ENCODE results near the gene BAIAP2.

Gene BAIAP2

DNA sequence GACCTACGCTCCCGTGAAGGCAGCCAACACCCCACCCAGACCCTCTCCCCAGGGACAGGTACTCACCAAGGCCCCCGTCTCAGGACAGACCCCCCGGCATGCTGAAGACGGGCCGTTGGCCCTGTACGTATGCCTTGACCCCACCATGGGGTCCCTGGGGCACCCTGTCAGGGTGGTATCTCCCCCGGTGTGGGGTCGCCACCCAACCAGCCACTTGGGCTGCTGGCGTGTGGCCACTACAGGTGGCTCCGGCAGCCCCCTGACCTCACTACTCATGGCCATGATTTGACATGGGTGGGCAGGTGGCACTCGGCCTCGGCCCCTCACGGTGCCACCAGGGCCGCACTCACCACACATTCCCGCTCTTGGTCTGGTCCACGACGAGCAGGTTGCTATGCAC lies 89.4 kb downstream of the BAIAP2 start:
- H3K36me3 Mint-ChIP-seq (ENCODE audit: low read depth) = no peaks in the 10 kb centered on the region
- no peaks in the 10 kb centered on the region for H3K9me3 Mint-ChIP-seq
- no peak overlapping the region for H3K27ac Mint-ChIP-seq
- H3K4me1 Mint-ChIP-seq (ENCODE audit: low read depth) = no peaks in the 10 kb centered on the region
- DNase-seq = no peak
- H3K4me3 Mint-ChIP-seq = no peak overlapping the region
- no peaks in the 10 kb centered on the region for H3K27me3 Mint-ChIP-seq

DNA sequence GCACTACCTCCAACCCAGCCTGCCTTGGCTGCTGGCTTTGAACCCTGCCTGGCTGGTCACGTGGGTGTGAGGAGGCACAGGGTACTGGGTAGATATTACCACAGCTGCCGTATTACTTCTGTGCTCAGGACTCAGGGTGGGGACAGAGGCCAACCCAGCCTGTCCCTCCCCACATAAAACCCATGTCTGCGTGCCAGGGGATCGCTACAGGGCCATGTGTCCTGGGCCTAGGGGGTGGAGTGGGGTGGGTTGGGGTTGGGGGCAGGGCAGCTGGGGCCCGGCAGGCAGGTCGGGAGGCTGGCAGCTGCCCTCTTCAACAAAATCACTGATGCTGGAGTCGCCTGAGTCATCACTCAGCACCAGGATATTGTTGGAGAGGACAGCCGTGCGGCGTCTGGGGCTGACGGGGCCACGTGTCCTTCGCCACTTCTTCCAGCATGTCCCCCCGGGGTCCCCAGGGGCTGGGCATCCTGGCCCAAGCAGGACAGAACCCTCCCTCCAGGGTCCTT lies 90.7 kb downstream of the BAIAP2 start:
- no peak overlapping the region for H3K27ac Mint-ChIP-seq
- no peak for DNase-seq
- H3K4me1 Mint-ChIP-seq (ENCODE audit: low read depth) = no peaks in the 10 kb centered on the region
- H3K27me3 Mint-ChIP-seq = no peaks in the 10 kb centered on the region
- H3K4me3 Mint-ChIP-seq = no peak overlapping the region
- no peaks in the 10 kb centered on the region for H3K36me3 Mint-ChIP-seq (ENCODE audit: low read depth)
- H3K9me3 Mint-ChIP-seq = no peaks in the 10 kb centered on the region

DNA sequence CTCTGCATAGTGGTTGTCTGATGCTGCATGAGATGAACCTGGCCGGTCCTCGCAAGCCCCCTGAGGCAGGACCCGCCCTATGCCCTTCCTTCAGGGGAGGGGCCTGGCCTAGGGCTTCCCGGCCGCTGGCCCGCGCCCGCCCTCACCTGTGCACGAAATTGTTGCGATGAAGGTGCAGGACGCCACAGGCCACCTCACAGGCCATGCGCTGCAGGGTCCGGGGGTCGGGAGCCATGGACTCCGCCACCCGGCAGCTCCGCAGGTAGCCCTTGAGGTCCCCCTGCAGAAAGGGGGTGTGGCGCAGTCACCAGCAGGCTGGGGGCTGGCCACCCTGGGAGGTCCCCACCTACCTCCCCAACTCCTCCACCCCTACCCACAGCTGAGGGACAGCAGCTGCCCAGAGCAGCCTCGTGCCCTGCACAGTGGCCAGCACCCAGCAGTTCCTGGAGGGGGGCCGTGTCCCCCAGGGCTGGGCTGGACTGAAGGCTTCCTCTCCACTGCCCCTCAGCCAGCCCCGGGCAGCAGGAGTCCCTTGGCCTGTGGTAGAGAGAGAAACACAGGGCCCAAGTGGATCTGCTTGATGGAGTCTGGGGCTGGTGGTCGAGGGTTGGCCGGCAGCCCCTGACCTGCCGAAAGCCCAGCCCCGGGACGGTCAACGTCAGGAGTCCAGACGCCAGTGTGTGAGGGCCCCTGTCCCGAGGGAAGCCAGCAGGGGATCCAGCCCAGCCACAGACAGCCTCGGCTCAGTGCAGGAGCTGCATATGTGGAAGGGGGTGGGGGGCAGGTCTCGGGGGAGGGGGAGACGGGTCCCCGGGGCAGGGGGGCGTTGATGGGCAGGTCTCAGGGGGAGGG lies 91.6 kb downstream of the BAIAP2 start:
- H3K4me3 Mint-ChIP-seq = no peak overlapping the region
- H3K27ac Mint-ChIP-seq = no peak overlapping the region
- H3K4me1 Mint-ChIP-seq (ENCODE audit: low read depth) = no peaks in the 10 kb centered on the region

DNA sequence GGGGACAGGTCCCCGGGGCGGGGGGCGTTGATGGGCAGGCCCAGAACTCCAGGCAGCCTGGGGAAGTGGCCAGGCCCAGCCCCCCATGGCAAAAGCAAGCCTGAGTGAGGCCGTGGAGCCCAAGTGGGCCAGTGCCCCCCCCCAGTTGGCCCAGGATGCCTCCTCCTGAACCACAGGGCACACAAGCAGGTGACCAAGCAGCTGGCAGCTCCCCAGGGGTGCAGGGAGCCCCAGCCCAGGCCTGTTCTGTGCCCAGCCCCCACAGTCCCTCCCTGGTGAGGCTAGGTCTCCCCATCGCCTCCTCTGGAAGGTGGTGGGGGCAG lies 92.1 kb downstream of the BAIAP2 start:
- Mint-ChIP-seq H3K4me3 (no peak overlapping the region), H3K27me3 (no peaks in the 10 kb centered on the region), H3K4me1 (ENCODE audit: low read depth) (no peaks in the 10 kb centered on the region), H3K36me3 (ENCODE audit: low read depth) (no peaks in the 10 kb centered on the region), H3K9me3 (no peaks in the 10 kb centered on the region), H3K27ac (no peak overlapping the region)
- no peak for DNase-seq

More for the DNA sequence above, 91.6 kb downstream of the BAIAP2 start:
- Mint-ChIP-seq H3K9me3 (no peaks in the 10 kb centered on the region), H3K36me3 (ENCODE audit: low read depth) (no peaks in the 10 kb centered on the region), H3K27me3 (no peaks in the 10 kb centered on the region)
- no peak for DNase-seq

DNA sequence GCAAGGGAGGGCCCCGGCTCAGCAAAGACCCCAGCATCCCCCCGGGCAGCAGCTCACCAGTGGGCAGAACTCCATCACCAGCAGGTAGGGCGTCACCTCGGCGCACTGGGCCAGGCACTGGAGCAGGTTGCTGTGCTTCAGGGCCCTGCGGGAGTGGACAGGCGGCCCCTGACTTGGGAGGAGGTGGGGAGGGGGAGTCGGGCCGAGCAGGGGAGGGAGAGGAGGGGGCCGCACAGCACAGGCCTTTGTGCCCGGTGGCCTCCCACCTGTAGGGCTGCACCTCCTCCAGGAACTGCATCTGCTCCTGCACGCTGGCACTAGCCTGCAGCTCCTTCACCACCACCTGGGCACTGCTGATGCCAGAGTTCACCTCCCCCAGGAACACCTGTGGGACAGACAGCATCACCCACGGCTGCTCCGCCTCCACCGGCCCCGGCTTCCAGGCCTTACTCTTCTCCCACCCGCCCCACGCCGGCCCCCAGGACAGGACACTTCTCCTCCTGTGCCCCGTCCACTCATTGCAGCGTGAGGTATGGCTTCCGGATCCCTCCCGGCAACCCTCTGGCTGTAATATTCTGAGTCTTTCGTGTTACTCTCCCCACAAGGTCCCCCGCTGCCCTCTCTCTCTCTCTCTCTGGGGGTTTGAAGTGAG lies 92.7 kb downstream of the BAIAP2 start:
- Mint-ChIP-seq H3K9me3 (no peaks in the 10 kb centered on the region), H3K27ac (no peak overlapping the region), H3K27me3 (no peaks in the 10 kb centered on the region), H3K4me1 (ENCODE audit: low read depth) (no peaks in the 10 kb centered on the region), H3K4me3 (no peak overlapping the region), H3K36me3 (ENCODE audit: low read depth) (no peaks in the 10 kb centered on the region)
- no peak for DNase-seq

DNA sequence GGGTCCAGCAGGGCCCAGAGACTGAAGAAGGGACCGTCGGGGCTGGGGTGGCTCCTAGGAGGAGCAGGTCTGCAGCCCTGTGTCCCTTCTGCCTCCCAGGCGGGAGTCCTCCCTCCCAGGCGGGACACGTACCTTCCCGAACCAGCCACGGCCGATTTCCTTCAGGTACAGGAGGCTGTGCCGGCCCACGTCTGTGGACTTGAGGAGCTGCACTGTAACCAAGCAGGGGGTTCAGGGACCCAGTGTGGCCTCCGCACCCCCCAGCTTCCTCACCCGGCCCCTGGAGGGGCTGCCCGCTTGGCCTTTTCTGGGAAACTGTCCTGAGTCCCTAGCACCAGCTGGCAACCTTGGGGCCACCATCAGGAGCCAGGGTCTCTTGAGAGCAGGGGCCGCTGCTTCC lies 93.4 kb downstream of the BAIAP2 start:
- H3K4me3 Mint-ChIP-seq = no peak overlapping the region
- H3K27me3 Mint-ChIP-seq = no peaks in the 10 kb centered on the region
- no peak overlapping the region for H3K27ac Mint-ChIP-seq
- no peaks in the 10 kb centered on the region for H3K9me3 Mint-ChIP-seq
- no peak for DNase-seq
- H3K36me3 Mint-ChIP-seq (ENCODE audit: low read depth) = no peaks in the 10 kb centered on the region
- no peaks in the 10 kb centered on the region for H3K4me1 Mint-ChIP-seq (ENCODE audit: low read depth)

DNA sequence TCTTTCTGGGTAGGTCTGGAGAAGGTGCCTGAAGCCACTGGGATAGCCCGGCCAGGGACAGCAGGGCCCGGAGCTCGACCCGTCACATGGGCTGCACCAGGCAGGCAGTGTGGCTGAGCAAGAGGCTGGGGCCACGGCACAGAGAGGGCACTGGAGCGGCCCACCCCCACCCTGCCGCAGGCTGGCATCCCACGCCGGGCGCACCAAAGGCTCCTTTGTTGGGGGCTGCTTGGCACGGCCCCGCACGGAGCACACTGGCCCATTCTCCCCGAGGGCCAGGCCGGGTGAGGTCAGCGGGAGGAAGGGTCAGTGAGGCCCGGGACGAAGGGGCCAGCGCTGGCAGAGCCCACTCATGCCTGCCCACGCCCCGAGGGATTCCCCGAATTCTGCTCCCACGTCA lies 93.8 kb downstream of the BAIAP2 start:
- H3K4me1 Mint-ChIP-seq (ENCODE audit: low read depth) = no peaks in the 10 kb centered on the region
- no peak overlapping the region for H3K27ac Mint-ChIP-seq
- no peaks in the 10 kb centered on the region for H3K36me3 Mint-ChIP-seq (ENCODE audit: low read depth)
- H3K4me3 Mint-ChIP-seq = no peak overlapping the region
- no peaks in the 10 kb centered on the region for H3K27me3 Mint-ChIP-seq
- no peaks in the 10 kb centered on the region for H3K9me3 Mint-ChIP-seq
- DNase-seq = no peak

DNA sequence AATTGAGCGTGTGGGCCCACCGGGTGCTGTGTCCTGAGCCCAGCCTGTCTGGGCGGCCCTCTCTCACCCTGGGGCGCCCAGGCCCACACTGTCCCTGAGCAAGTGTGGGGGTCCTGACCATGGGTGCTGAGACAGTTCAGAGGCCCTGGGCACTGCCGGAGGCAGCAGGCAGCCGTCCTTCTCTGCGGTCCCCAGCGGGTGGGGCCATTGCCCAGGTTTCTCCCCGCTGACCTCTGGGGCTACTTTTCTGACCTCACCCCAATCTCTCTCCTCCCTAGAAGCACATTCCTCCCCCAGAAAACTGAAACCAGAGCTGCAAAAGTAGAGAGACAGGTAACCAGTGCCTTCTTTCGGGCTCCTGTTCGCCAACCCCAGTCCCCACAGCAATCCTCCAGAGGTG lies 94.3 kb downstream of the BAIAP2 start:
- Mint-ChIP-seq H3K27ac (no peak overlapping the region), H3K27me3 (no peaks in the 10 kb centered on the region), H3K4me3 (no peak overlapping the region), H3K4me1 (ENCODE audit: low read depth) (no peaks in the 10 kb centered on the region), H3K9me3 (no peaks in the 10 kb centered on the region), H3K36me3 (ENCODE audit: low read depth) (no peaks in the 10 kb centered on the region)
- no peak for DNase-seq

DNA sequence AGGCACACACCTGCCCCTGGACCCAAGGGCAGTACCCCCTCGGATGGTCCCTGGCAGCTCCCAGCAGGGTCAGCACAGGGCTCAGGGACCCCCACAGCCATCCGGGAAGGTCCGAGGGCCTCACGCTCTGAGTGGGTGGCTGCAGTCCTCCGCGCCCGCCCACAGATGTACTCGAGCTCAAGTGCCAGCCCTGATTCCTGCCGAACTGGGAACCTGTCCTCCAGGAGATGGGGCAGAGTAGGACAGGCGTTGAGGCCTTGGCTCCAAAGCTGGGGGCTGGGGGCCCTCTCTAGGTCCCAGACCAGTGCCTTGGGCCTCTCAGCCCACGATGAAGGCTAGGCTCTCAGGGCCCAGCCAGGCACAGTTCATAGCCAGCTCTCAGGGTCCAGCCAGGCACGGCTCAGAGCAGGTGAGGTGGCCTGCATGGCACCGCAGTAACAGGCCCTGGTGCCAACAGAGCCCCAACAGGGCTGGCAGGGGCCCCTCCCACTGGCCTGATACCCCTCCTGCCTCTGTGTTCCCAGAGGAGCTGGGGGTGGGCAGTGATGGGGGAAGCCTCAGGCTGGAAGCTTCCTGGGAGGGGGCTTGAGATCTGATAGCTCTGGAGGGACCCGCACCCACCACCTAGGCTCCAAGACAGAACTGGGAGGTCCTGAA lies 94.9 kb downstream of the BAIAP2 start:
- Mint-ChIP-seq H3K4me1 (ENCODE audit: low read depth) (no peaks in the 10 kb centered on the region), H3K27ac (no peak overlapping the region), H3K27me3 (no peaks in the 10 kb centered on the region), H3K36me3 (ENCODE audit: low read depth) (no peaks in the 10 kb centered on the region), H3K9me3 (no peaks in the 10 kb centered on the region), H3K4me3 (no peak overlapping the region)
- DNase-seq = no peak

DNA sequence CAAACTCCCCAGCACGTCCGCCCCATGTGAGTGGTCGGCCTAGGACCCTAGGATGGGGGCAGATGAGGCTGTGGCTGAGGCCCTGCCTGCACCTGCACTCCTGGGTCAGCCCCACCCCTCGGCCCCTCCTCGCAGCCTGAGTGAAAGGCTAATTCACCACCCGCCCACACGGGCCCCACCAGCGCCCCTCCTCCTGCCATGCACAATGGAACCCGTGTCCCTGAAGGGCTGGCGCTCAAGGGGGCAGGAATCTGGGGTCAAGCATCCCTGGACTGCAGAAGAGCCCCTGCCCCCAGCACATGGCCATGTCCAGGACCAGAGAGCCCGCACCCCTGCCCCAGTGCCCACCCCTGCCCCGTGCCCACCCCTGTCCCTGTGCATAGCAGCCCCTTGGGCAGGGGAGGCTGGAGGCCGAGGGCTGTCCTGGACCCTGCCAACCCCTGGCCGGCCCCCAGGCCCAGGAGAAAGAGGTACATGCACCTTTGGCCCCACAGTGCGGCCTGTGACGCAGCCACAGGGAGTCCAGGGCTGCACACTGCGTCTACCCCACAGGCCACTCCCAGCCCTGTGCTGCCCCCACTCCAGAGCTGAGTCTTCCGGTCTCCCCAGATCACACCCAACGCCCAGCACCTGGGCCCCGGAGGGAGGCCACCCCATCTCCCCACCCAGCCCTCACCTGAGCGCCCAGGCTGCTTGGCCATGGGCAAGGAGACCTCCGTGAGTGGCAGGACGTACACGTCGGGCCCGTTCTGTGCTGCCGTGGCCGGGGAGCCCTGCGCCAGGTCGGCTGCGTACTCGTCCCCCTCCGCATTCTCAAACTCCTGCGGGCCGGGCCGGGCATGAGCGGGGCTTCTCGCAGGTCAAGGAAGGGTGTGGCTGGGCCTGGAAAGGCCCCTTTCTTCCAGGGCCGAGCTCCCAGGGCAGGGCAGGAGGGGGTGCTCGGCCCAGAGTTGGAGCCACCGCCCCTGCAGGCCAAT lies 95.7 kb downstream of the BAIAP2 start:
- H3K9me3 Mint-ChIP-seq = no peaks in the 10 kb centered on the region
- no peaks in the 10 kb centered on the region for H3K36me3 Mint-ChIP-seq (ENCODE audit: low read depth)
- H3K27me3 Mint-ChIP-seq = no peaks in the 10 kb centered on the region
- no peak overlapping the region for H3K4me3 Mint-ChIP-seq
- no peak overlapping the region for H3K27ac Mint-ChIP-seq
- DNase-seq = no peak
- H3K4me1 Mint-ChIP-seq (ENCODE audit: low read depth) = no peaks in the 10 kb centered on the region

DNA sequence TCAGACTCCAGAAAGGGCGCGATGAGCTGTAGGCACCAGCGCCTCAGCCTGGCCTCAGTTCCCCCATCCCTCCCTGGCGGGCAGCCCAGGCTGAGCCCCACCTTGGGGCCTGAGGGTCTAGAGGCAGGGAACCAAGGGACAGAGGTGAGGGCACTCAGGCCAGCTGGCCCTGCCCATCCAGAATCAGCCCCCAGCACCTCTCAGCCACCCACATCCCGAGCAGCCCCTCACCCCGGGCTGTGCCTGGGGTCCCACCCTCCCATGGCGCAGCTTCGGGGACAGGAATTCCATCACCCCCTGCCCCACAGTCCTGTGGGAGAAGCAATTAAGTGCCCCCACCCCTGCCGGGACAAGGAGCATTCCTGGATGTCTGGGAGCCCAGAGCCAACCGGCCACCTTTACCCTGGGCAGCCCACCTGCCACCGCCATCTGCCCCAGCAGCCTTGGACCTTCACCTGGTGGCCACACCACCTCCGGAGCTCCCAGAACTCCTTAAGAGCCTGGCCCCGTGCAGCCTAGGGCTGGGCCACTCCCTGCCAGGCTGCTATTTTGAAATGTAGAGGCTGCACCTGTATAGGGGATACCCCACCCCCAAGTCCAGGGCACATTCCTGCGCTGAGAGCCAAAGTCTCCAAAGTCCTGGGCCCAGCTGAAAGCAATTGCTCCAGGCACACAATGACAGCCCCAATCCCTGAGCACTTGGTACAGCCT lies 96.7 kb downstream of the BAIAP2 start:
- Mint-ChIP-seq H3K36me3 (ENCODE audit: low read depth) (no peaks in the 10 kb centered on the region), H3K4me1 (ENCODE audit: low read depth) (no peaks in the 10 kb centered on the region), H3K27me3 (no peaks in the 10 kb centered on the region), H3K9me3 (no peaks in the 10 kb centered on the region), H3K27ac (no peak overlapping the region), H3K4me3 (no peak overlapping the region)
- DNase-seq = no peak

DNA sequence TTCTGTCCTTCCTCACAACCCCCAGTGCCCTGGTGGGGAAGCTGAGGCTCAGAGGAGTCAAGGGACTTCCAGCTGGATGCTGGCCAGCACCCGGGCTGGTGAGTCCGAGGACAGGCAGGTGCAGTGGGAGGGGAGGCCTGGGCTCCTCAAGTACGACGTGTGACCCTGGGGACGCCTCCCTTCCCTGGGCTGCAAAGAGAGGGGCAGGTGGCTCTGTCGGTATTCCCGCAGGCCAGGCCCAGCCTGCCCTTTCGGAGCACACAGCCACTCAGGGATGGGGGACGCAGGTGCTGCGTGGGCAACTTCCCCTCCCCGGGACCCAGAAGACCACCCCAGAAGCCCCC lies 97.2 kb downstream of the BAIAP2 start:
- Mint-ChIP-seq H3K9me3 (no peaks in the 10 kb centered on the region), H3K27me3 (no peaks in the 10 kb centered on the region), H3K27ac (no peak overlapping the region), H3K4me1 (ENCODE audit: low read depth) (no peaks in the 10 kb centered on the region), H3K4me3 (no peak overlapping the region), H3K36me3 (ENCODE audit: low read depth) (no peaks in the 10 kb centered on the region)
- DNase-seq = no peak

DNA sequence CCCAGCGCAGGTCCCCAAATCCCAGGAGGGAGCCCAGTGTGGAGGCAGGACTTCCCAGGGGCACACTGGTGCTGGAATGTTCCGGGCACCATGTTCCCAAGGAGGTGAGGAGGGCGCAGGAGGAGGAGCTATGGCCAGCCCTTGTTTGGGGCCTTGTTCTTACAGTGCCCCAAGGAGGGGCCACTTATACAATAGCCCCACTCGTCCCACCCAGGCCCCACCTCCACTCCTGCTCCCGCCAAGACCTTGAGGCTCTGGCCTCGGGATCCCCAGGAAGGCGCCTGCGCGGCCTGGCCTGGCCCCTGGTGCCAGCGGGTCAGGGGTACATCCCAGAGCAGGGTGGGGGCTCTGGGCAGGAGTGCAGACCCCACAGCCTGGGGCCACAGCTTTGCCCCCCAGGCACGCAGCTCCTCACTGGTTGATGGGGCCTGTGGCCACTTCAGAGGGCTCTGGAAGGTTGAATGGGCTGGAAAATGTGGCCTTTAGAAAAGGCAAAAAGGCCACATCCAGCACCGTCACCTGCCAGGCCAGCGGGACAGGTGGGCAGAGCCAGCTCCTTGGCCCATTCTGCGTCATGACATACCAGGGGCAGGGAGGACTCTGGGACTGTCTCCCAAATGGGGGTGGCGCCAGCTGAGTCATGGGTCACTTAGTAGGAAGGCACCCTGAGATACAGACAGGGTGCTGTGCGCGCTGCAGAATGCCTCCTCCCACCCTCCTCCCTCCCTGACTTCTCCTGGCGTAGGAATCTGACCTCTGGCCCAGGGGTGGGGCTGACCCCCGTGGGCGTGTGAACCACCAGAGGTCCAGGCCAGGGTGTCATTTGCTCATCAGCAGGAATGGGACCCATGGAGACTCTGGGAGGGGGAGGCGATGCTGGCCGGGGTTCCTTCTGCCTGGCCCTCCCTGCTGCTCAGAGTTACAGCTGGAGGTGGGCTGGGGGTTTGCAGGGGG lies 98.1 kb downstream of the BAIAP2 start:
- no peak for DNase-seq
- H3K27ac Mint-ChIP-seq = no peak overlapping the region
- H3K27me3 Mint-ChIP-seq = no peaks in the 10 kb centered on the region
- no peaks in the 10 kb centered on the region for H3K4me1 Mint-ChIP-seq (ENCODE audit: low read depth)
- H3K4me3 Mint-ChIP-seq = no peak overlapping the region
- no peaks in the 10 kb centered on the region for H3K36me3 Mint-ChIP-seq (ENCODE audit: low read depth)
- H3K9me3 Mint-ChIP-seq = no peaks in the 10 kb centered on the region

Data from activated T-cell treated with anti-CD3 and anti-CD28 coated beads, Interleukin-2, amount 50 U/mL, for 24 hours (primary cell).